ENCODE results near the gene GGA1.

Gene GGA1

DNA sequence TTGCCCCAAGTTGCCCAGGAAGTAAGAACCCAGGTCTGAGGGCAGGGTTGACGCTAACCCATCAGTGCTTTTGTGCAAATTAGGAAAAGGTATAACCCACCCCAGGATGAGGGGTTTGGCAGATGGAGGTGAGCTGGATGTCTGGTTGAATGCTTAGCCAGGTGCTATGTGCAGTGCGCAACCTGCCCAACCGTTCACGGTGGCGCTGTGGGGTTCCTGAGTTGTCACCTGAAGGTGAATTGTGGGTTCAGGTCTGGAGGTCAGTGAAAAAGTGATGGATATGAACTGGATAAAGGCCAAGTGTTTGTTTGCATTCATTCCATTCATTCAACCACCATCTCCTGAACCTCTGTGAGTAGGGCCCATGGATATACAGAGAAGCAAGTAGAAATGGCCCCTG is 14.4 kb upstream of the GGA1 start:
- Histone ChIP-seq H4K20me1 (ENCODE audit: insufficient read depth, low read length) (no peaks in the 10 kb centered on the region), H3K27me3 (ENCODE audit: insufficient read depth, low read length, poor library complexity) (no peaks in the 10 kb centered on the region), H3K4me2 (ENCODE audit: insufficient read depth, low read length) (no peak overlapping the region), H3K9ac (ENCODE audit: low read depth, low read length) (no peak overlapping the region), H3K4me1 (ENCODE audit: insufficient read depth, low read length) (peaks cover 8% of the 10 kb centered on the region), H2AFZ (ENCODE audit: low read depth, low read length) (no peak overlapping the region), H3K9me3 (ENCODE audit: insufficient read depth, low read length, severe bottlenecking) (no peaks in the 10 kb centered on the region), H3K27ac (ENCODE audit: low read length) (no peak overlapping the region), H3K79me2 (ENCODE audit: insufficient read depth, low read length) (no peaks in the 10 kb centered on the region), H3K36me3 (ENCODE audit: insufficient read depth, low read length) (no peaks in the 10 kb centered on the region), H3K4me3 (ENCODE audit: low read depth in 1 of 2, low read length in 2 of 2) (no peak overlapping the region)
- no peak for DNase-seq
- ATAC-seq (ENCODE audit: insufficient read depth, low read depth): no peak
- TF ChIP-seq CTCF (IDR thresholded peaks at IDR 0.05; ENCODE audit: borderline replicate concordance, extremely low read depth, low read length, poor library complexity, severe bottlenecking): no peak
- TF ChIP-seq EZH2 (IDR thresholded peaks at IDR 0.05; ENCODE audit: borderline replicate concordance, low read depth, low read length, severe bottlenecking): no peak

- Histone ChIP-seq H3K79me2 (ENCODE audit: insufficient read depth, low read length) (no peaks in the 10 kb centered on the region), H4K20me1 (ENCODE audit: insufficient read depth, low read length) (no peaks in the 10 kb centered on the region), H3K4me3 (ENCODE audit: low read depth in 1 of 2, low read length in 2 of 2) (no peak overlapping the region), H3K9me3 (ENCODE audit: insufficient read depth, low read length, severe bottlenecking) (no peaks in the 10 kb centered on the region), H2AFZ (ENCODE audit: low read depth, low read length) (no peak overlapping the region), H3K4me2 (ENCODE audit: insufficient read depth, low read length) (no peak overlapping the region), H3K4me1 (ENCODE audit: insufficient read depth, low read length) (no peaks in the 10 kb centered on the region), H3K36me3 (ENCODE audit: insufficient read depth, low read length) (no peaks in the 10 kb centered on the region), H3K27me3 (ENCODE audit: insufficient read depth, low read length, poor library complexity) (no peaks in the 10 kb centered on the region), H3K9ac (ENCODE audit: low read depth, low read length) (no peak overlapping the region), H3K27ac (ENCODE audit: low read length) (no peak overlapping the region)
- DNase-seq: no peak
- TF ChIP-seq CTCF (IDR thresholded peaks at IDR 0.05; ENCODE audit: borderline replicate concordance, extremely low read depth, low read length, poor library complexity, severe bottlenecking) (no peak), EZH2 (IDR thresholded peaks at IDR 0.05; ENCODE audit: borderline replicate concordance, low read depth, low read length, severe bottlenecking) (no peak)
- ATAC-seq (ENCODE audit: insufficient read depth, low read depth): no peak
These were observed 9.5 kb upstream of the GGA1 start for GRCh38 chr22:37599153-37599552.

GRCh38 chr22:37601203-37601539 is 7.5 kb upstream of the GGA1 start:
- no peak for ATAC-seq (ENCODE audit: insufficient read depth, low read depth)
- H3K27me3 ChIP-seq (ENCODE audit: insufficient read depth, low read length, poor library complexity): no peaks in the 10 kb centered on the region
- H3K9me3 ChIP-seq (ENCODE audit: insufficient read depth, low read length, severe bottlenecking): no peaks in the 10 kb centered on the region
- no peaks in the 10 kb centered on the region for H3K79me2 ChIP-seq (ENCODE audit: insufficient read depth, low read length)
- H3K9ac ChIP-seq (ENCODE audit: low read depth, low read length): no peak overlapping the region
- no peak overlapping the region for H3K4me2 ChIP-seq (ENCODE audit: insufficient read depth, low read length)
- TF ChIP-seq CTCF (IDR thresholded peaks at IDR 0.05; ENCODE audit: borderline replicate concordance, extremely low read depth, low read length, poor library complexity, severe bottlenecking): no peak
- no peak for TF ChIP-seq EZH2 (IDR thresholded peaks at IDR 0.05; ENCODE audit: borderline replicate concordance, low read depth, low read length, severe bottlenecking)
- no peaks in the 10 kb centered on the region for H3K36me3 ChIP-seq (ENCODE audit: insufficient read depth, low read length)
- H3K4me1 ChIP-seq (ENCODE audit: insufficient read depth, low read length): peaks cover 16% of the 10 kb centered on the region
- no peak overlapping the region for H2AFZ ChIP-seq (ENCODE audit: low read depth, low read length)
- H3K4me3 ChIP-seq (ENCODE audit: low read depth in 1 of 2, low read length in 2 of 2): no peak overlapping the region
- H3K27ac ChIP-seq (ENCODE audit: low read length): no peak overlapping the region
- H4K20me1 ChIP-seq (ENCODE audit: insufficient read depth, low read length): no peaks in the 10 kb centered on the region
- DNase-seq: no peak

All from DND-41 (cell line).